MCF 10A (cell line): ENCODE measurements around the gene KDM4B. TPM values are rescaled to one million over a fixed set of nuclear protein-coding genes. Genes with fewer than 3 reads are reported as not detected.

Experiments
- BruUV-seq: library from RNA; stranded (reverse); fragments of 400-500 nt; replicated peaks from 2 replicates; lab custom pipeline; 2021; lab: Mats Ljungman, UMichigan
- CTCF ChIA-PET: fragments of 300-600 bp; sonication (Branson Sonifier 250); formaldehyde crosslinking; extraction: SDS; loops from one replicate; lab custom pipeline; 2021; ENCODE audit warnings: antibody characterized with exemption, inconsistent platforms; lab: Yijun Ruan, JAX
- POLR2A ChIA-PET: fragments of 300-600, 350-650 bp; sonication (Branson Sonifier 250); formaldehyde crosslinking; extraction: SDS; loops from one replicate; lab custom pipeline; 2020; ENCODE audit warnings: antibody characterized with exemption, inconsistent platforms; lab: Yijun Ruan, JAX
- DNase-seq: peaks from one replicate; pipeline ENCODE4 v3.0.0-alpha.2; 2018; ENCODE audit not compliant: unreplicated experiment
- H3K27ac Mint-ChIP-seq: one replicate; pipeline ENCODE4 v1.8.0; 2022; ENCODE audit warnings: mild to moderate bottlenecking, low read depth, mixed read lengths; ENCODE audit not compliant: unreplicated experiment
- H3K27me3 Mint-ChIP-seq: one replicate; pipeline ENCODE4 v1.8.0; 2022; ENCODE audit warnings: mixed read lengths; ENCODE audit not compliant: insufficient read depth, unreplicated experiment
- H3K36me3 Mint-ChIP-seq: one replicate; pipeline ENCODE4 v1.8.0; 2022; ENCODE audit warnings: mild to moderate bottlenecking, moderate library complexity, mixed read lengths; ENCODE audit not compliant: insufficient read depth, unreplicated experiment
- H3K4me1 Mint-ChIP-seq: one replicate; pipeline ENCODE4 v1.8.0; 2022; ENCODE audit warnings: mixed read lengths; ENCODE audit not compliant: insufficient read depth, unreplicated experiment
- H3K4me3 Mint-ChIP-seq: one replicate; pipeline ENCODE4 v1.8.0; 2022; ENCODE audit warnings: mild to moderate bottlenecking, moderate library complexity, mixed read lengths; ENCODE audit not compliant: unreplicated experiment
- H3K9me3 Mint-ChIP-seq: one replicate; pipeline ENCODE4 v1.8.0; 2022; ENCODE audit warnings: mixed read lengths; ENCODE audit not compliant: unreplicated experiment
- intact Hi-C: fragments of 100-400 bp; cut with micrococcal nuclease; formaldehyde crosslinking; loops from 2 replicates; pipeline ENCODE4 v1.14.1; 2022
- total RNA-seq: library from RNA; stranded (reverse); gene quantifications from 2 replicates; pipeline ENCODE4 v1.2.3, GENCODE V29; 2022
- TF ChIP-seq, protein P1 (sequence below): fragments of 200-600 bp; IDR thresholded peaks from one replicate; pipeline ENCODE4 v1.8.0; 2022; ENCODE audit warnings: antibody characterized with exemption, mild to moderate bottlenecking; ENCODE audit not compliant: unreplicated experiment

Gene KDM4B
- total RNA-seq, 1 experiment from 2014 or later = 34.4 TPM

DNA sequence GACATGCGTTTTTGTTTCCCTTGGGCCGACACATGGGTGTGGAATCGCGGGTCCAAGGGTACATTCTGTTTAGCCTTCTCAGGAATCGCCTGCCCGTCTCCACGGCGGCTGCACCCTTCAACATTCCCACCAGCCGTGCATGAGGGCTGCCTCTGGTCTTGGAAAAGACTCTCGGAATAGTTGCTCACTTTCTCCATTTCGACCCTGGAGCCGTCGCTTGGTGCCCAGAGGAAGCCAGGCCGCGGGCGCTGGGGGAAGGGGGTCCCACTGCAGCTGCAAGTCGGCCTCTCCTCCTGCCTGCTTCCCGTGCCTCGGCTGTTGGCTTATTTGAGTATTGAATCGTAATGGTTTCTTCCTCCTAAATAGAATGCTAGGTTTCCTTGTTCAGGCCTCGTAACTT lies 51.5 kb downstream of the KDM4B start:
- no peaks in the 10 kb centered on the region for H3K4me1 Mint-ChIP-seq
- H3K9me3 Mint-ChIP-seq = no peaks in the 10 kb centered on the region
- H3K36me3 Mint-ChIP-seq = peaks cover 38% of the 10 kb centered on the region
- intact Hi-C loops = no loop called here
- ChIA-PET CTCF (interaction anchor here (0.6 kb wide), 2 partner anchors 21 to 29 kb away, joined by 3 read pairs; no protein-coding TSS in a partner anchor), POLR2A (no interaction called here)
- H3K27me3 Mint-ChIP-seq = no peaks in the 10 kb centered on the region
- H3K4me3 Mint-ChIP-seq = no peak overlapping the region
- TF ChIP-seq, protein P1, sequence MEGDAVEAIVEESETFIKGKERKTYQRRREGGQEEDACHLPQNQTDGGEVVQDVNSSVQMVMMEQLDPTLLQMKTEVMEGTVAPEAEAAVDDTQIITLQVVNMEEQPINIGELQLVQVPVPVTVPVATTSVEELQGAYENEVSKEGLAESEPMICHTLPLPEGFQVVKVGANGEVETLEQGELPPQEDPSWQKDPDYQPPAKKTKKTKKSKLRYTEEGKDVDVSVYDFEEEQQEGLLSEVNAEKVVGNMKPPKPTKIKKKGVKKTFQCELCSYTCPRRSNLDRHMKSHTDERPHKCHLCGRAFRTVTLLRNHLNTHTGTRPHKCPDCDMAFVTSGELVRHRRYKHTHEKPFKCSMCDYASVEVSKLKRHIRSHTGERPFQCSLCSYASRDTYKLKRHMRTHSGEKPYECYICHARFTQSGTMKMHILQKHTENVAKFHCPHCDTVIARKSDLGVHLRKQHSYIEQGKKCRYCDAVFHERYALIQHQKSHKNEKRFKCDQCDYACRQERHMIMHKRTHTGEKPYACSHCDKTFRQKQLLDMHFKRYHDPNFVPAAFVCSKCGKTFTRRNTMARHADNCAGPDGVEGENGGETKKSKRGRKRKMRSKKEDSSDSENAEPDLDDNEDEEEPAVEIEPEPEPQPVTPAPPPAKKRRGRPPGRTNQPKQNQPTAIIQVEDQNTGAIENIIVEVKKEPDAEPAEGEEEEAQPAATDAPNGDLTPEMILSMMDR = no peak
- no TSS peak for BruUV-seq
- no peak overlapping the region for H3K27ac Mint-ChIP-seq
- no peak for DNase-seq

DNA sequence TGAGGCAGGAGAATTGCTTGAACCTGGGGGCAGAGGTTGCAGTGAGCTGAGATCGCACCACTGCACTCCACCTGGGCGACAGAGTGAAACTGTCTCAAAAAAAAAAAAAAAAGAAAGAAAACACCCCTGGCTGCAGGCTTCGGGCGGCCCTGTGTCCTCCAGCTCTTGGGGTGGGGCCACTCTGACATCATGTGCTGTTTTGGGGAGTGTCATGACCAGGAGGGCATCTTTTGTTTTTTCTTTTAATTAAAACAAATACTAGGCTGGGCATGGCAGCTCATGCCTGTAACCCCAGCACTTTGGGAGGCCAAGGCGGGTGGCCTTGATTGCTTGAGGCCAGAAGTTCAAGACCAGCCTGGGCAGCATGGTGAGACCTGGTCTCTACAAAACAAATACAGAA lies 52.1 kb downstream of the KDM4B start:
- TF ChIP-seq, protein P1 = no peak
- Mint-ChIP-seq H3K36me3 (peaks cover 38% of the 10 kb centered on the region), H3K27me3 (no peaks in the 10 kb centered on the region), H3K9me3 (no peaks in the 10 kb centered on the region), H3K27ac (no peak overlapping the region), H3K4me3 (no peak overlapping the region), H3K4me1 (no peaks in the 10 kb centered on the region)
- intact Hi-C loops = no loop called here
- DNase-seq = no peak
- POLR2A ChIA-PET = no interaction called here
- CTCF ChIA-PET = interaction anchor here (0.6 kb wide), 2 partner anchors 20 to 28 kb away, joined by 3 read pairs; no protein-coding TSS in a partner anchor
- BruUV-seq = no TSS peak

DNA sequence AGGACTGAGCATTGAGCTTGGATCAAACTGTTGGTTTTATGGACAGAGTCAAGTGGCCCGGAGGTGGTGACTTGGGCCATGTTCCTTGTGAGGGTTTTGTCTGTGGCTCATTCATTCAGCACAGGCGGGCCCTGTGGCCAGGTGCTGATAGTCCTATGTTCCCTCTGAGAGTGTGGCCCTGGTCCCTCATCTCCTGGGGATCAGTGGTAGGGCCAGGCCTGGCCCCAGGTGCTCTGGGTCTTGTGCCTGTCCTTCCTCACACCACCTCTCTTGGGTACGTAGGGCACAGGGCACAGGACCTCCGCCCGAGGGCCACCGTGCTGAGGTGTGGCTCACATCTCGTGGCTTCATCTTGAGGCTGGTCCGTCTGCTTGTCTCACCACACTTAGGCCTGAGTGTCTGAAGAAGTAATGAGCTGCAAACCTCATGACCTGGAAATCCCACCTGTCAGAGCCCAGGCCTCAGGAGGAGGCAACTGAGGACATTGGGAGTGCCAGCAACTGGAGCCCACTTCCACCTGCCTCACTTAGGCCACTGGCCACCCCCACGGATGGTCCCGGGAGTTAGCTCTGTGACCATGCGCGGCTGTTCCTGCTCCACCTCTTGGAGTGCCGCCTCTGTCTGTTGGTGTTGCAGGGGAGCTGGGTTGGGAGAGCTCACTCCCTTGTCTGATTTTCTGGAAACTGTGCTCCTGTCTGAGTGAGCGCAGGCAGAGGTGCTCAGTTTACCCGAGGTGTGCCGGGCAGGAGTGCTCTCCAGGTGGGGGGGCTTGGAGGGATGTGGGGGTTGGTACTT lies 53.4 kb downstream of the KDM4B start:
- Mint-ChIP-seq H3K27ac (no peak overlapping the region), H3K27me3 (no peaks in the 10 kb centered on the region), H3K4me1 (no peaks in the 10 kb centered on the region), H3K9me3 (no peaks in the 10 kb centered on the region), H3K4me3 (no peak overlapping the region), H3K36me3 (peaks cover 30% of the 10 kb centered on the region)
- TF ChIP-seq, protein P1 = no peak
- BruUV-seq = no TSS peak
- intact Hi-C loops = no loop called here
- POLR2A ChIA-PET = no interaction called here
- CTCF ChIA-PET = no interaction called here
- DNase-seq = no peak

DNA sequence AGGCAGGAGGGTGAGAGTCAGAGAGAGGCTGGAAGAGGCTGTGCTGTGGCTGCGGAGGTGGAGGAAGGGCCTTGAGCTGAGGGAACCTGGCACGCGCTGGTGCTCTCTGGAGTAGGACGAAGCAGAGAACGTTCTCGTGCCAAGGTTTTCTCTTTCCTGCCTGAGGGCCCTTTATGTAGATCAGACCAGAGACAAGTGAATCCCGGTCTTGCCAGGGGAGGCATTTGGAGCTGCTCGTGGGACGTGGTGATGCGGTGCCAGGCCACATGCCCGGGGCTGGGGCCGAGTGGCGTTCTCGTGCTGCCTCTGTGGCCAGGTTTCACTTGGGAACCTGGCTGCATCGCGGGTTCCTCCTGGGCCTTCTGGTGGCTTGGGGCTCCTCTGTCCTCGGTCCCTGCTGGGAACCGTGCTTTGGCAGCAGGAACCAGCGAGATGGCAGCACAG lies 54.2 kb downstream of the KDM4B start:
- intact Hi-C loops = no loop called here
- BruUV-seq = no TSS peak
- Mint-ChIP-seq H3K36me3 (peaks cover 26% of the 10 kb centered on the region), H3K27me3 (no peaks in the 10 kb centered on the region), H3K4me3 (no peak overlapping the region), H3K27ac (no peak overlapping the region), H3K9me3 (no peaks in the 10 kb centered on the region), H3K4me1 (no peaks in the 10 kb centered on the region)
- ChIA-PET POLR2A (no interaction called here), CTCF (interaction anchor here (0.6 to 0.8 kb wide), 2 partner anchors 97 to 150 kb away, joined by 3 read pairs; no protein-coding TSS in a partner anchor)
- DNase-seq = no peak
- TF ChIP-seq, protein P1 = no peak
